Hepatocyte (in vitro differentiated cells): Measurements from ENCODE around the gene FRAT2. TPM values are rescaled to one million over a fixed set of nuclear protein-coding genes. Genes with fewer than 3 reads are reported as not detected.

Experiments
- DNase-seq: peaks from one replicate; pipeline ENCODE4 v3.0.0-alpha.2; 2016; ENCODE audit warnings: low spot score
- H2AFZ ChIP-seq: fragments of 200-600 bp; sonication (generic); 2 replicates; pipeline ENCODE4 v1.6.0; 2016; ENCODE audit warnings: antibody characterized with exemption, mild to moderate bottlenecking
- H3K27ac ChIP-seq: fragments of 200-600 bp; sonication (generic); 2 replicates; pipeline ENCODE4 v1.5.1; 2016; ENCODE audit warnings: mild to moderate bottlenecking
- H3K27me3 ChIP-seq: fragments of 200-600 bp; sonication (generic); 2 replicates; pipeline ENCODE4 v1.6.1; 2016
- H3K36me3 ChIP-seq: fragments of 200-600 bp; sonication (generic); replicated peaks from 2 replicates; pipeline ENCODE4 v1.5.1; 2016; ENCODE audit warnings: low read depth; ENCODE audit not compliant: insufficient read depth
- H3K4me1 ChIP-seq: fragments of 200-600 bp; sonication (generic); 2 replicates; pipeline ENCODE4 v1.5.1; 2016; ENCODE audit warnings: mild to moderate bottlenecking, moderate library complexity; ENCODE audit not compliant: insufficient read depth
- H3K4me2 ChIP-seq: fragments of 200-600 bp; sonication (generic); 2 replicates; pipeline ENCODE4 v1.6.0; 2016
- H3K4me3 ChIP-seq: fragments of 200-600 bp; sonication (generic); 2 replicates; pipeline ENCODE4 v1.5.1; 2016; ENCODE audit warnings: mild to moderate bottlenecking
- H3K79me2 ChIP-seq: fragments of 200-600 bp; sonication (generic); 2 replicates; pipeline ENCODE4 v1.6.0; 2017; ENCODE audit warnings: mild to moderate bottlenecking
- H3K9me2 ChIP-seq: fragments of 200-600 bp; sonication (generic); replicated peaks from 2 replicates; pipeline ENCODE4 v1.6.0; 2017; ENCODE audit warnings: mild to moderate bottlenecking; ENCODE audit not compliant: insufficient read depth
- H3K9me3 ChIP-seq: fragments of 200-600 bp; sonication (generic); 2 replicates; pipeline ENCODE4 v1.5.1; 2016; ENCODE audit warnings: low read depth, mild to moderate bottlenecking
- H4K20me1 ChIP-seq: fragments of 200-600 bp; sonication (generic); 2 replicates; pipeline ENCODE4 v1.6.0; 2016; ENCODE audit warnings: mild to moderate bottlenecking; ENCODE audit not compliant: insufficient read depth, poor library complexity, severe bottlenecking
- CTCF ChIP-seq: fragments of 200-600 bp; sonication (generic); IDR thresholded peaks from 2 replicates; pipeline ENCODE4 v1.5.1; 2016; ENCODE audit warnings: antibody characterized with exemption, mild to moderate bottlenecking; ENCODE audit not compliant: poor library complexity
- EZH2 ChIP-seq: fragments of 200-600 bp; sonication (generic); IDR thresholded peaks from 2 replicates; pipeline ENCODE4 v1.6.1; 2016; ENCODE audit warnings: antibody characterized with exemption, mild to moderate bottlenecking, borderline replicate concordance
- EZH2phosphoT487 ChIP-seq: fragments of 200-600 bp; sonication (generic); IDR thresholded peaks from one replicate; pipeline ENCODE4 v1.6.1; 2018; ENCODE audit warnings: antibody characterized with exemption, mild to moderate bottlenecking, low read depth, moderate library complexity; ENCODE audit not compliant: unreplicated experiment, severe bottlenecking
- WGBS: methylation state at CpG from one replicate; pipeline ENCODE4 v1.1.6; 2016; ENCODE audit warnings: low lambda C conversion rate; ENCODE audit errors: missing lambda C conversion rate; 5-methylcytosine and 5-hydroxymethylcytosine counted together
- polyA plus RNA-seq: library from polyadenylated mRNA; unstranded; fragments of >200 nt; fragmentation: Nextera tagmentation; extraction: Ambion mirVana; gene quantifications from 2 replicates; pipeline ENCODE4 v1.2.1, GENCODE V29; 2016
- total RNA-seq: library from RNA; depleted of rRNA; stranded (reverse); fragments of >200 nt; gene quantifications from 2 replicates; pipeline ENCODE4 v1.2.3, GENCODE V29; 2014

Gene FRAT2
- total and polyA plus RNA-seq, 2 experiments from 2014 or later = 27.4 to 29.4 TPM

GRCh38 chr10:97338041-97338440, 3.5 kb upstream of the FRAT2 start:
- DNase-seq = no peak
- WGBS = 67% methylated on average over 5 of the region's 5 CpGs
- peaks cover 9% of the 10 kb centered on the region for H3K79me2 ChIP-seq
- H3K4me2 ChIP-seq = no peak overlapping the region
- H3K27me3 ChIP-seq = no peaks in the 10 kb centered on the region
- no peak overlapping the region for H2AFZ ChIP-seq
- H3K27ac ChIP-seq = no peak overlapping the region
- H4K20me1 ChIP-seq = no peaks in the 10 kb centered on the region
- no peaks in the 10 kb centered on the region for H3K36me3 ChIP-seq
- H3K9me2 ChIP-seq = no peaks in the 10 kb centered on the region
- H3K4me1 ChIP-seq = peaks cover 19% of the 10 kb centered on the region
- H3K9me3 ChIP-seq = no peaks in the 10 kb centered on the region
- no peak overlapping the region for H3K4me3 ChIP-seq
- TF ChIP-seq EZH2 (no peak), CTCF (no peak), EZH2phosphoT487 (no peak)

GRCh38 chr10:97336942-97337831, 2.7 kb upstream of the FRAT2 start:
- Histone ChIP-seq H3K27me3 (no peaks in the 10 kb centered on the region), H3K9me3 (no peaks in the 10 kb centered on the region), H3K79me2 (peaks cover 15% of the 10 kb centered on the region), H4K20me1 (no peaks in the 10 kb centered on the region), H3K36me3 (no peaks in the 10 kb centered on the region), H3K9me2 (no peaks in the 10 kb centered on the region), H3K4me3 (no peak overlapping the region), H2AFZ (no peak overlapping the region), H3K27ac (peak overlapping the region; percentile 55), H3K4me1 (peaks cover 21% of the 10 kb centered on the region), H3K4me2 (peak overlapping the region; percentile 62)
- 6% methylated on average over 11 of the region's 11 CpGs for WGBS
- DNase-seq = peak; percentile 45
- no peak for TF ChIP-seq EZH2phosphoT487
- no peak for TF ChIP-seq EZH2
- TF ChIP-seq CTCF = no peak

GRCh38 chr10:97336446-97336845, 1.9 kb upstream of the FRAT2 start:
- 17% methylated on average over 5 of the region's 5 CpGs for WGBS
- H2AFZ ChIP-seq = no peak overlapping the region
- H3K27me3 ChIP-seq = no peaks in the 10 kb centered on the region
- H3K27ac ChIP-seq = peak overlapping the region; percentile 55
- peaks cover 23% of the 10 kb centered on the region for H3K79me2 ChIP-seq
- no peaks in the 10 kb centered on the region for H3K9me2 ChIP-seq
- H3K36me3 ChIP-seq = no peaks in the 10 kb centered on the region
- H3K4me2 ChIP-seq = peak overlapping the region; percentile 62
- H3K4me1 ChIP-seq = peaks cover 28% of the 10 kb centered on the region
- no peak for DNase-seq
- no peak overlapping the region for H3K4me3 ChIP-seq
- H4K20me1 ChIP-seq = no peaks in the 10 kb centered on the region
- no peaks in the 10 kb centered on the region for H3K9me3 ChIP-seq
- TF ChIP-seq EZH2phosphoT487 (no peak), EZH2 (no peak), CTCF (no peak)
